GM18498 (cell line): ENCODE data around the gene CDK12.
"Not testable (repeated sequence)": the region's sequence is repeated elsewhere in the genome, so short reads cannot be mapped to it uniquely, and the experiment has no call there.

Experiments
- ATAC-seq: cut with Tn5 transposase; IDR thresholded peaks from one replicate; pipeline ENCODE4 v1.9.1; 2021; ENCODE audit warnings: mild to moderate bottlenecking, moderate library complexity; ENCODE audit not compliant: unreplicated experiment

The CDK12 gene

GRCh38 chr17:39461113-39461925 is at the start of gene CDK12:
Gene CDK12, plus strand, starts transcription at chr17:39461486. Its CDS starts 586 bp downstream, at chr17:39462072.
- peak; percentile 79 for ATAC-seq

GRCh38 chr17:39416141-39416540 is 45.1 kb upstream of the CDK12 start:
- no peak for ATAC-seq

GRCh38 chr17:39429600-39429999 is 31.7 kb upstream of the CDK12 start:
- no peak for ATAC-seq

- not testable (repeated sequence) for ATAC-seq
Measured at GRCh38 chr17:39439868-39440267, 21.4 kb upstream of the CDK12 start.

GRCh38 chr17:39443326-39443725 is 18.0 kb upstream of the CDK12 start:
- ATAC-seq: no peak

- ATAC-seq: no peak
Measured at GRCh38 chr17:39447561-39447960, 13.7 kb upstream of the CDK12 start.

- no peak for ATAC-seq
Measured at GRCh38 chr17:39450051-39450450, 11.2 kb upstream of the CDK12 start.

GRCh38 chr17:39450847-39451581 is 10.3 kb upstream of the CDK12 start, which contains the start of gene MED1:
Gene MED1, minus strand, starts transcription at chr17:39451263. Its CDS starts 201 bp downstream, at chr17:39451062.
- ATAC-seq: peak; percentile 94

- no peak for ATAC-seq
Measured at GRCh38 chr17:39455919-39456318, 5.4 kb upstream of the CDK12 start.

GRCh38 chr17:39461926-39462569 is 762 bp downstream of the CDK12 start:
- peak; percentile 5 for ATAC-seq

- no peak for ATAC-seq
Measured at GRCh38 chr17:39462631-39463375, 1.5 kb downstream of the CDK12 start.

- ATAC-seq: not testable (repeated sequence)
Measured at GRCh38 chr17:39464639-39465181, 3.4 kb downstream of the CDK12 start.

- not testable (repeated sequence) for ATAC-seq
Measured at GRCh38 chr17:39468610-39469009, 7.3 kb downstream of the CDK12 start.

GRCh38 chr17:39473310-39473709 is 12.0 kb downstream of the CDK12 start:
- ATAC-seq: no peak

GRCh38 chr17:39479631-39480030 is 18.3 kb downstream of the CDK12 start:
- not testable (repeated sequence) for ATAC-seq

- ATAC-seq: no peak
Measured at GRCh38 chr17:39483506-39483905, 22.2 kb downstream of the CDK12 start.

GRCh38 chr17:39484178-39484577 is 22.9 kb downstream of the CDK12 start:
- ATAC-seq: peak; percentile 76

GRCh38 chr17:39485555-39485954 is 24.3 kb downstream of the CDK12 start:
- no peak for ATAC-seq

GRCh38 chr17:39486242-39486641 is 25.0 kb downstream of the CDK12 start:
- no peak for ATAC-seq

- not testable (repeated sequence) for ATAC-seq
Measured at GRCh38 chr17:39487490-39487889, 26.2 kb downstream of the CDK12 start.
